GM19023 (cell line): ENCODE measurements around the gene IL6R.

Source experiments
- ATAC-seq: cut with Tn5 transposase; IDR thresholded peaks from one replicate; pipeline ENCODE4 v1.9.1; 2021; ENCODE audit warnings: mild to moderate bottlenecking, moderate library complexity; ENCODE audit not compliant: unreplicated experiment

Gene IL6R

GRCh38 chr1:154502744-154503115 is 97.6 kb downstream of the IL6R start:
- no peak for ATAC-seq

GRCh38 chr1:154503898-154504297 is 98.8 kb downstream of the IL6R start:
- no peak for ATAC-seq

GRCh38 chr1:154512760-154513159 is 107.6 kb downstream of the IL6R start:
- no peak for ATAC-seq

- no peak for ATAC-seq
Measured at GRCh38 chr1:154514066-154514553, 109.0 kb downstream of the IL6R start.

GRCh38 chr1:154517661-154518060 is 112.5 kb downstream of the IL6R start:
- no peak for ATAC-seq
